Neural cell (in vitro differentiated cells): ENCODE measurements around the gene CNNM3. TPM values are rescaled to one million over a fixed set of nuclear protein-coding genes. Genes with fewer than 3 reads are reported as not detected.

Experiments used
- H2AFZ ChIP-seq: fragments of 200-600, 300-800 bp; sonication (generic), shearing (Covaris generic); 2 replicates; pipeline ENCODE4 v1.6.0; 2014; ENCODE audit warnings: low read depth, mild to moderate bottlenecking, antibody characterized with exemption, low read length, moderate library complexity
- H3F3A ChIP-seq: fragments of 200-600 bp; shearing (Covaris generic); 2 replicates; pipeline ENCODE4 v1.6.1; 2016; ENCODE audit warnings: mild to moderate bottlenecking, moderate library complexity, mixed read lengths, antibody characterized with exemption, low read length; ENCODE audit not compliant: insufficient read depth, poor library complexity, severe bottlenecking
- H3K27ac ChIP-seq: fragments of 200-600, 300-800 bp; sonication (generic), shearing (Covaris generic); 2 replicates; pipeline ENCODE4 v1.5.1; 2014; ENCODE audit warnings: mild to moderate bottlenecking, low read length, moderate library complexity
- H3K27me3 ChIP-seq: fragments of 300-800, 200-600 bp; sonication (generic), shearing (Covaris generic); 2 replicates; pipeline ENCODE4 v1.6.0; 2014; ENCODE audit warnings: mild to moderate bottlenecking, low read depth, low read length, moderate library complexity; ENCODE audit not compliant: insufficient read depth
- H3K36me3 ChIP-seq: fragments of 300-800, 200-600 bp; sonication (generic), shearing (Covaris generic); 2 replicates; pipeline ENCODE4 v1.5.1; 2014; ENCODE audit warnings: mild to moderate bottlenecking, antibody characterized with exemption, low read length, moderate library complexity; ENCODE audit not compliant: insufficient read depth
- H3K4me2 ChIP-seq: fragments of 300-800, 200-600 bp; sonication (generic), shearing (Covaris generic); 2 replicates; pipeline ENCODE4 v1.6.0; 2014; ENCODE audit warnings: mild to moderate bottlenecking, low read length
- H3K4me3 ChIP-seq: fragments of 300-800, 200-600 bp; sonication (generic), shearing (Covaris generic); 2 replicates; pipeline ENCODE4 v1.5.1; 2014; ENCODE audit warnings: mild to moderate bottlenecking, low read length, moderate library complexity
- H3K79me2 ChIP-seq: fragments of 200-600 bp; shearing (Covaris generic); replicated peaks from 2 replicates; pipeline ENCODE4 v1.6.0; 2014; ENCODE audit warnings: mild to moderate bottlenecking, low read length, moderate library complexity; ENCODE audit not compliant: insufficient read depth
- H3K9ac ChIP-seq: fragments of 300-800, 200-600 bp; sonication (generic), shearing (Covaris generic); 2 replicates; pipeline ENCODE4 v1.6.1; 2016; ENCODE audit warnings: mild to moderate bottlenecking, low read length, mixed read lengths
- H3K9me2 ChIP-seq: fragments of 200-600 bp; shearing (Covaris generic); 2 replicates; pipeline ENCODE4 v1.6.1; 2016; ENCODE audit warnings: mild to moderate bottlenecking, low read length, mixed read lengths; ENCODE audit not compliant: insufficient read depth
- H3K9me3 ChIP-seq: fragments of 200-600, 300-800 bp; sonication (generic), shearing (Covaris generic); 2 replicates; pipeline ENCODE4 v1.6.1; 2016; ENCODE audit warnings: mild to moderate bottlenecking, mixed run types, low read length, moderate library complexity, mixed read lengths
- H4K20me1 ChIP-seq: fragments of 200-600 bp; shearing (Covaris generic); 2 replicates; pipeline ENCODE4 v1.6.1; 2016; ENCODE audit warnings: mild to moderate bottlenecking, mixed run types; ENCODE audit not compliant: insufficient read depth
- EP300 ChIP-seq: fragments of 450-650 bp; conservative IDR thresholded peaks from 2 replicates; pipeline ENCODE4 v1.6.1; 2014; ENCODE audit warnings: antibody characterized with exemption, mild to moderate bottlenecking, moderate library complexity; ENCODE audit not compliant: poor library complexity, severe bottlenecking
- EZH2 ChIP-seq: fragments of 200-600, 300-800 bp; shearing (Covaris generic), sonication (generic); IDR thresholded peaks from 2 replicates; pipeline ENCODE4 v1.6.1; 2014; ENCODE audit warnings: antibody characterized with exemption, low read length, borderline replicate concordance, mild to moderate bottlenecking; ENCODE audit not compliant: insufficient read depth, poor library complexity, severe bottlenecking
- MXI1 ChIP-seq: fragments of 450-650 bp; conservative IDR thresholded peaks from 2 replicates; pipeline ENCODE4 v1.6.1; 2014; ENCODE audit warnings: antibody characterized with exemption, mild to moderate bottlenecking; ENCODE audit not compliant: poor library complexity, severe bottlenecking
- POLR2AphosphoS5 ChIP-seq: IDR thresholded peaks from 2 replicates; pipeline ENCODE4 v1.6.1; 2012
- RAD21 ChIP-seq: fragments of 450-650 bp; conservative IDR thresholded peaks from 2 replicates; pipeline ENCODE4 v1.6.1; 2014; ENCODE audit warnings: antibody characterized with exemption, mild to moderate bottlenecking, moderate library complexity
- SMC3 ChIP-seq: fragments of 450-650 bp; conservative IDR thresholded peaks from 2 replicates; pipeline ENCODE4 v1.6.1; 2014; ENCODE audit warnings: antibody characterized with exemption, mild to moderate bottlenecking, moderate library complexity; ENCODE audit not compliant: poor library complexity
- TAF1 ChIP-seq: IDR thresholded peaks from 2 replicates; pipeline ENCODE4 v1.6.1; 2012; ENCODE audit warnings: low read depth
- polyA plus RNA-seq: library from polyadenylated mRNA; depleted of rRNA; stranded (reverse); fragments of >200 nt; gene quantifications from 2 replicates; pipeline ENCODE4 v1.2.3, GENCODE V29; 2014
- TF ChIP-seq, protein P1 (sequence below): fragments of 450-650 bp; IDR thresholded peaks from 2 replicates; pipeline ENCODE4 v1.5.1; 2014; ENCODE audit warnings: antibody characterized with exemption, mild to moderate bottlenecking, moderate library complexity; ENCODE audit not compliant: poor library complexity, severe bottlenecking
- TF ChIP-seq, protein P2 (sequence below): IDR thresholded peaks from 2 replicates; pipeline ENCODE4 v1.6.1; 2012; ENCODE audit warnings: borderline replicate concordance

The CNNM3 gene
- polyA plus RNA-seq, 1 donor from 2014 or later = 9.6 TPM

DNA sequence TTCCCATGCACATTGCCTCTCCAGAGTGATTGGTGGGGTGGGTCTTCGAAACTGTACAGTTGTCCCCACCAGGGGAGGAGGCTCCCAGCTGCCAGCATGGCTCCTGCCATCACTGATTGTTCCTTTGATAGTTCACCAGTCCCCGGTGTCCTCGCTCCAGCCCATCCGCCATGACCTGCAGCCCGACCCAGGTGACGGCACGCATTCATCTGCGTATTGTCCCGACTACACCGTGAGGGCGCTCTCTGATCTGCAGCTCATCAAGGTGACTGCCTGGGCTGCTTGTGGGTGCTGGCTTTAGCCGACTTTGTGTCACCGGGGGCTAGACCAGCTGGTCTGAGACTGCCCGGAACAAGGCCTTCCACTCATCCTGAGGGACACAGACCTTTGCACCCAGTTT is 12.4 kb downstream of the CNNM3 start:
- Histone ChIP-seq H3K9me2 (no peaks in the 10 kb centered on the region), H3K4me2 (no peak overlapping the region), H3K27ac (no peak overlapping the region), H3K79me2 (no peaks in the 10 kb centered on the region), H3K9ac (no peak overlapping the region), H3K9me3 (no peaks in the 10 kb centered on the region), H4K20me1 (no peaks in the 10 kb centered on the region), H3K36me3 (peaks cover 10% of the 10 kb centered on the region), H3F3A (no peaks in the 10 kb centered on the region), H3K4me3 (no peak overlapping the region), H2AFZ (no peak overlapping the region), H3K27me3 (no peaks in the 10 kb centered on the region)
- TF ChIP-seq EZH2 (no peak), TAF1 (no peak), RAD21 (no peak), POLR2AphosphoS5 (no peak), MXI1 (no peak), SMC3 (no peak), EP300 (no peak)
- TF ChIP-seq, protein P1, sequence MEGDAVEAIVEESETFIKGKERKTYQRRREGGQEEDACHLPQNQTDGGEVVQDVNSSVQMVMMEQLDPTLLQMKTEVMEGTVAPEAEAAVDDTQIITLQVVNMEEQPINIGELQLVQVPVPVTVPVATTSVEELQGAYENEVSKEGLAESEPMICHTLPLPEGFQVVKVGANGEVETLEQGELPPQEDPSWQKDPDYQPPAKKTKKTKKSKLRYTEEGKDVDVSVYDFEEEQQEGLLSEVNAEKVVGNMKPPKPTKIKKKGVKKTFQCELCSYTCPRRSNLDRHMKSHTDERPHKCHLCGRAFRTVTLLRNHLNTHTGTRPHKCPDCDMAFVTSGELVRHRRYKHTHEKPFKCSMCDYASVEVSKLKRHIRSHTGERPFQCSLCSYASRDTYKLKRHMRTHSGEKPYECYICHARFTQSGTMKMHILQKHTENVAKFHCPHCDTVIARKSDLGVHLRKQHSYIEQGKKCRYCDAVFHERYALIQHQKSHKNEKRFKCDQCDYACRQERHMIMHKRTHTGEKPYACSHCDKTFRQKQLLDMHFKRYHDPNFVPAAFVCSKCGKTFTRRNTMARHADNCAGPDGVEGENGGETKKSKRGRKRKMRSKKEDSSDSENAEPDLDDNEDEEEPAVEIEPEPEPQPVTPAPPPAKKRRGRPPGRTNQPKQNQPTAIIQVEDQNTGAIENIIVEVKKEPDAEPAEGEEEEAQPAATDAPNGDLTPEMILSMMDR = no peak

DNA sequence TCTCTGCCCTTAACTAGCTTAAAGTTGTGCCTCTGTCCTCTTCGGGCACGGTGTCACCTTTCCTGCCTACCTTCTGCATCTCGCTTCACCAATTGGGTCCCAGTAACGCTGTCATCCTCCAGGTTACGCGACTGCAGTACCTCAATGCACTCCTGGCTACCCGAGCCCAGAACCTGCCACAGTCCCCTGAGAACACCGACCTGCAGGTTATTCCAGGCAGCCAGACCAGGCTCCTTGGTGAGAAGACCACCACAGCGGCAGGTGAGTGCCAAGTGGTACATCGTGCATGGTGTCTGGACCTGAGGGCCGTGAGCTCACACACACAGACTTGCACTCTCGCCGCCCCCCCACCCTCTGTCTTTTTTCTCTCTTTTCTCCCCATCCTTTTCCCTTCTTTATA is 12.8 kb downstream of the CNNM3 start:
- Histone ChIP-seq H3F3A (no peaks in the 10 kb centered on the region), H3K36me3 (peaks cover 10% of the 10 kb centered on the region), H3K9ac (no peak overlapping the region), H2AFZ (no peak overlapping the region), H4K20me1 (no peaks in the 10 kb centered on the region), H3K27ac (no peak overlapping the region), H3K9me3 (no peaks in the 10 kb centered on the region), H3K27me3 (no peaks in the 10 kb centered on the region), H3K79me2 (no peaks in the 10 kb centered on the region), H3K9me2 (no peaks in the 10 kb centered on the region), H3K4me3 (no peak overlapping the region), H3K4me2 (no peak overlapping the region)
- TF ChIP-seq, protein P1 = no peak
- TF ChIP-seq EZH2 (no peak), TAF1 (no peak), RAD21 (no peak), SMC3 (no peak), POLR2AphosphoS5 (no peak), EP300 (no peak), MXI1 (no peak)
- TF ChIP-seq, protein P2, sequence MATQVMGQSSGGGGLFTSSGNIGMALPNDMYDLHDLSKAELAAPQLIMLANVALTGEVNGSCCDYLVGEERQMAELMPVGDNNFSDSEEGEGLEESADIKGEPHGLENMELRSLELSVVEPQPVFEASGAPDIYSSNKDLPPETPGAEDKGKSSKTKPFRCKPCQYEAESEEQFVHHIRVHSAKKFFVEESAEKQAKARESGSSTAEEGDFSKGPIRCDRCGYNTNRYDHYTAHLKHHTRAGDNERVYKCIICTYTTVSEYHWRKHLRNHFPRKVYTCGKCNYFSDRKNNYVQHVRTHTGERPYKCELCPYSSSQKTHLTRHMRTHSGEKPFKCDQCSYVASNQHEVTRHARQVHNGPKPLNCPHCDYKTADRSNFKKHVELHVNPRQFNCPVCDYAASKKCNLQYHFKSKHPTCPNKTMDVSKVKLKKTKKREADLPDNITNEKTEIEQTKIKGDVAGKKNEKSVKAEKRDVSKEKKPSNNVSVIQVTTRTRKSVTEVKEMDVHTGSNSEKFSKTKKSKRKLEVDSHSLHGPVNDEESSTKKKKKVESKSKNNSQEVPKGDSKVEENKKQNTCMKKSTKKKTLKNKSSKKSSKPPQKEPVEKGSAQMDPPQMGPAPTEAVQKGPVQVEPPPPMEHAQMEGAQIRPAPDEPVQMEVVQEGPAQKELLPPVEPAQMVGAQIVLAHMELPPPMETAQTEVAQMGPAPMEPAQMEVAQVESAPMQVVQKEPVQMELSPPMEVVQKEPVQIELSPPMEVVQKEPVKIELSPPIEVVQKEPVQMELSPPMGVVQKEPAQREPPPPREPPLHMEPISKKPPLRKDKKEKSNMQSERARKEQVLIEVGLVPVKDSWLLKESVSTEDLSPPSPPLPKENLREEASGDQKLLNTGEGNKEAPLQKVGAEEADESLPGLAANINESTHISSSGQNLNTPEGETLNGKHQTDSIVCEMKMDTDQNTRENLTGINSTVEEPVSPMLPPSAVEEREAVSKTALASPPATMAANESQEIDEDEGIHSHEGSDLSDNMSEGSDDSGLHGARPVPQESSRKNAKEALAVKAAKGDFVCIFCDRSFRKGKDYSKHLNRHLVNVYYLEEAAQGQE = no peak
